MV-4-11 (cell line): ENCODE measurements around the gene MAMLD1.

Experiments
- DNase-seq: peaks from one replicate; lab custom pipeline; 2025; lab: John Stamatoyannopoulos, UW

MAMLD1 gene

GRCh38 chrX:150459196-150459595, 96.1 kb downstream of the MAMLD1 start:
- DNase-seq, result no peak

GRCh38 chrX:150460063-150460462, 96.9 kb downstream of the MAMLD1 start:
- no peak for DNase-seq

- no peak for DNase-seq
These were observed 97.7 kb downstream of the MAMLD1 start for GRCh38 chrX:150460781-150461180.

GRCh38 chrX:150463566-150463965, 100.4 kb downstream of the MAMLD1 start:
- DNase-seq, result no peak

GRCh38 chrX:150464001-150464400, 100.9 kb downstream of the MAMLD1 start:
- DNase-seq, result no peak

- no peak for DNase-seq
These were observed 102.2 kb downstream of the MAMLD1 start for GRCh38 chrX:150465326-150465725.

GRCh38 chrX:150465881-150466775, 103.0 kb downstream of the MAMLD1 start:
- DNase-seq, result no peak

- DNase-seq, result no peak
These were observed 109.2 kb downstream of the MAMLD1 start for GRCh38 chrX:150472306-150472705.

- no peak for DNase-seq
These were observed 110.3 kb downstream of the MAMLD1 start for GRCh38 chrX:150473371-150473770.

GRCh38 chrX:150475461-150475860, 112.3 kb downstream of the MAMLD1 start:
- no peak for DNase-seq

- peak; percentile 27 for DNase-seq
These were observed 113.1 kb downstream of the MAMLD1 start for GRCh38 chrX:150476164-150476699.

GRCh38 chrX:150477371-150477770, 114.3 kb downstream of the MAMLD1 start:
- DNase-seq, result no peak

- DNase-seq, result peak; percentile 33
These were observed 115.7 kb downstream of the MAMLD1 start for GRCh38 chrX:150478496-150479492.

GRCh38 chrX:150482537-150483206, 119.6 kb downstream of the MAMLD1 start:
- no peak for DNase-seq

GRCh38 chrX:150483356-150483985, 120.4 kb downstream of the MAMLD1 start:
- peak; percentile 73 for DNase-seq

- peak; percentile 34 for DNase-seq
These were observed 122.9 kb downstream of the MAMLD1 start for GRCh38 chrX:150486011-150486410.

GRCh38 chrX:150487369-150488094, 124.4 kb downstream of the MAMLD1 start:
- no peak for DNase-seq

GRCh38 chrX:150489359-150490015, 126.4 kb downstream of the MAMLD1 start:
- DNase-seq, result no peak

GRCh38 chrX:150495496-150495895, 132.4 kb downstream of the MAMLD1 start:
- DNase-seq, result no peak

GRCh38 chrX:150499240-150499639, 136.1 kb downstream of the MAMLD1 start:
- DNase-seq, result peak; percentile 19
